Uterus (tissue), 4 donors: ENCODE measurements around the gene ELOVL1. TPM values are rescaled to one million over a fixed set of nuclear protein-coding genes. Genes with fewer than 3 reads are reported as not detected.

ENCODE experiments used
- DNase-seq, 2 donors: peaks; one replicate each; pipeline ENCODE4 v3.0.0-alpha.2; 2019 to 2020
- H3K27ac ChIP-seq, 2 donors: fragments of 200-600 bp; sonication (generic); 1 replicate in 1 of 2; 2 replicates in 1 of 2; pipeline ENCODE4 v1.5.1; 2016 to 2018
- H3K27me3 ChIP-seq, 2 donors: fragments of 200-600 bp; sonication (generic); one replicate each; pipeline ENCODE4 v1.5.1; 2018 to 2019; ENCODE audit warnings: control low read depth in 1 of 2
- H3K36me3 ChIP-seq, 2 donors: fragments of 200-600 bp; sonication (generic); one replicate each; pipeline ENCODE4 v1.5.1; 2019; ENCODE audit warnings: control low read depth in 1 of 2
- H3K4me1 ChIP-seq, 2 donors: fragments of 200-600 bp; sonication (generic); one replicate each; pipeline ENCODE4 v1.5.1; 2018 to 2019; ENCODE audit warnings: control low read depth in 1 of 2
- H3K4me3 ChIP-seq, 2 donors: fragments of 200-600 bp; sonication (generic); 1 replicate in 1 of 2; 2 replicates in 1 of 2; pipeline ENCODE4 v1.5.1; 2018 to 2019; ENCODE audit warnings: mild to moderate bottlenecking in 1 of 2
- H3K9me3 ChIP-seq, 2 donors: fragments of 200-600 bp; sonication (generic); one replicate each; pipeline ENCODE4 v1.5.1; 2019; ENCODE audit warnings: control low read depth in 1 of 2
- POLR2A ChIP-seq, 2 donors: fragments of 450-650 bp; IDR thresholded peaks; one replicate each; pipeline ENCODE4 v1.6.1; 2016; ENCODE audit warnings: antibody characterized with exemption in 2 of 2, mild to moderate bottlenecking in 1 of 2, moderate library complexity in 1 of 2
- intact Hi-C: fragments of 100-400 bp; cut with DNase I; formaldehyde crosslinking; loops from one replicate; pipeline ENCODE4 v1.15.1; 2023; ENCODE audit warnings: low total_unique reads
- total RNA-seq, 4 donors: library from RNA; depleted of rRNA in 3 of 4; stranded (reverse); fragments of >200 nt in 3 of 4; gene quantifications; one replicate each; pipeline versions ENCODE4 v1.1.0 to v1.2.4, GENCODE V29; 2014 to 2023
- TF ChIP-seq, protein P1 (sequence below), 4 experiments: fragments of 200-600 bp in 2 of 4; fragments of 450-650 bp in 2 of 4; sonication (generic) in 2 of 4; IDR thresholded peaks; one replicate each; pipeline ENCODE4 v1.5.1; 2016 to 2019; ENCODE audit warnings: antibody characterized with exemption in 4 of 4, mild to moderate bottlenecking in 2 of 4, moderate library complexity in 1 of 4
- donor health status: DM: yes; HTN: yes; CAD: no.

Gene ELOVL1
- total RNA-seq, 4 donors from 2014 or later = 7.9 to 62.8 (median 34.9) TPM

DNA sequence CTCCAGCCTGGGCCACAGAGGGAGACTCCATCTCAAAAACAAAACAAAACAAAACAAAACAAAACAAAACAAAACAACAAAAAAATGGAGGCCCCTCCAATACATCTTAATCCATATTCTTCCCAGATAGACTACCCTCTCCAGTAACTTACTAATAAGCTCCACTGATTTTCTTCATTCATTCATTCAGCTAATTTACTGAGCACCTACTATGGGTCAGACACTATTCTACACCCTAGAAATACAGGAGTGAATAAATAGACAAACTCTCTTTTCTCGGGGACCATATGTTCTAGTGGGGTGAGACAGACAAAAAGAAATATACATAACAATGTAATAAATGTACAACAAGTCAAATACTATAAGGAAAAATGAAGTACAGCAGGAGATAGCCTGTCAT lies 16.8 kb downstream of the ELOVL1 start:
- no peaks in the 10 kb centered on the region for H3K4me1 ChIP-seq
- intact Hi-C loops = no loop called here
- H3K9me3 ChIP-seq = no peaks in the 10 kb centered on the region
- H3K4me3 ChIP-seq = no peak overlapping the region
- H3K27ac ChIP-seq = no peak overlapping the region
- DNase-seq = no peak
- H3K36me3 ChIP-seq = no peaks in the 10 kb centered on the region
- TF ChIP-seq, protein P1, sequence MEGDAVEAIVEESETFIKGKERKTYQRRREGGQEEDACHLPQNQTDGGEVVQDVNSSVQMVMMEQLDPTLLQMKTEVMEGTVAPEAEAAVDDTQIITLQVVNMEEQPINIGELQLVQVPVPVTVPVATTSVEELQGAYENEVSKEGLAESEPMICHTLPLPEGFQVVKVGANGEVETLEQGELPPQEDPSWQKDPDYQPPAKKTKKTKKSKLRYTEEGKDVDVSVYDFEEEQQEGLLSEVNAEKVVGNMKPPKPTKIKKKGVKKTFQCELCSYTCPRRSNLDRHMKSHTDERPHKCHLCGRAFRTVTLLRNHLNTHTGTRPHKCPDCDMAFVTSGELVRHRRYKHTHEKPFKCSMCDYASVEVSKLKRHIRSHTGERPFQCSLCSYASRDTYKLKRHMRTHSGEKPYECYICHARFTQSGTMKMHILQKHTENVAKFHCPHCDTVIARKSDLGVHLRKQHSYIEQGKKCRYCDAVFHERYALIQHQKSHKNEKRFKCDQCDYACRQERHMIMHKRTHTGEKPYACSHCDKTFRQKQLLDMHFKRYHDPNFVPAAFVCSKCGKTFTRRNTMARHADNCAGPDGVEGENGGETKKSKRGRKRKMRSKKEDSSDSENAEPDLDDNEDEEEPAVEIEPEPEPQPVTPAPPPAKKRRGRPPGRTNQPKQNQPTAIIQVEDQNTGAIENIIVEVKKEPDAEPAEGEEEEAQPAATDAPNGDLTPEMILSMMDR (IDR thresholded peaks at IDR 0.05) = no peak
- TF ChIP-seq POLR2A (IDR thresholded peaks at IDR 0.05) = no peak
- no peaks in the 10 kb centered on the region for H3K27me3 ChIP-seq

DNA sequence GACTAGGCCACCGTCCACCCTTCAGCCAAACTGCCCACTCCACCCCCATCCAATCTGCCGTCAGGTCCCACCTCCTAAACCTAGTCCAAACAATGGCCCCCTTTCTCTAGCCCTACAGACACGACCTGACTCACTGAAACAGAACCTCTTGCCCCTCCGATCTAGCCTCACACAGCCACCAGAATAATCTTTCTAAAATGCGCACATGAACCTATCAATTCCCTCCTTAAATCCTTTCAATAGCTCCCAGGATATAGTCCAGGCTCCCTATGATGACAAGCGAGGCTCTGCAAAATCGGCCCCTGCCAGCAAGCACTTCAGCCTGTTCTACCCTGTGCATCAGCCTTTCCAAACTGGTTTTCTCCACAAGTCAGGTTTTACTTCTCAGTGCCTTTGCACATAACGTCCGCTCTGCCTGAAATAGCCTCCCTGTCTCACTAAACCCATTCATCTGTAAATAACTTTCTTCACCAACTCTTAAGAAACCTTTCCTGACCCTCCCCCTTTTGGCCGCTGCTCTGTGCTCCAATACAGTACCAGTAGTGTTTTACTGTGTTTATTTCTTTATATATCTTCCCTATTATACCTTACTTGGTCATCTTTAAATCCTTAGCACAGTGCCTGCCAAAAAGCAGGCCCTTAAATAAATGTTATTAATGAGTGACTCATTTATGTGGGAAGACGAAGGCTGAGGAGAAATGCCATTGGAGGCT lies 18.1 kb downstream of the ELOVL1 start:
- H3K4me3 ChIP-seq = peak overlapping the region; percentile 51 to 53
- intact Hi-C loops = no loop called here
- no peaks in the 10 kb centered on the region for H3K27me3 ChIP-seq
- peak overlapping the region; percentile 78 to 86 for H3K27ac ChIP-seq
- no peak for DNase-seq
- TF ChIP-seq, protein P1 (IDR thresholded peaks at IDR 0.05) = no peak
- no peak for TF ChIP-seq POLR2A (IDR thresholded peaks at IDR 0.05)
- H3K36me3 ChIP-seq = no peaks in the 10 kb centered on the region
- H3K9me3 ChIP-seq = no peaks in the 10 kb centered on the region
- no peaks in the 10 kb centered on the region for H3K4me1 ChIP-seq

- Histone ChIP-seq H3K4me1 (no peaks in the 10 kb centered on the region), H3K9me3 (no peaks in the 10 kb centered on the region), H3K4me3 (peak overlapping the region; percentile 51 to 53), H3K27me3 (no peaks in the 10 kb centered on the region), H3K36me3 (no peaks in the 10 kb centered on the region), H3K27ac (peak overlapping the region; percentile 78 to 86)
- TF ChIP-seq POLR2A (IDR thresholded peaks at IDR 0.05) = peak; percentile 50 to 56
- TF ChIP-seq, protein P1 (IDR thresholded peaks at IDR 0.05) = no peak
- DNase-seq = peak; percentile 72 to 85
- intact Hi-C loops = no loop called here
Measured at GRCh38 chr1:43348809-43349593, 18.8 kb downstream of the ELOVL1 start.

DNA sequence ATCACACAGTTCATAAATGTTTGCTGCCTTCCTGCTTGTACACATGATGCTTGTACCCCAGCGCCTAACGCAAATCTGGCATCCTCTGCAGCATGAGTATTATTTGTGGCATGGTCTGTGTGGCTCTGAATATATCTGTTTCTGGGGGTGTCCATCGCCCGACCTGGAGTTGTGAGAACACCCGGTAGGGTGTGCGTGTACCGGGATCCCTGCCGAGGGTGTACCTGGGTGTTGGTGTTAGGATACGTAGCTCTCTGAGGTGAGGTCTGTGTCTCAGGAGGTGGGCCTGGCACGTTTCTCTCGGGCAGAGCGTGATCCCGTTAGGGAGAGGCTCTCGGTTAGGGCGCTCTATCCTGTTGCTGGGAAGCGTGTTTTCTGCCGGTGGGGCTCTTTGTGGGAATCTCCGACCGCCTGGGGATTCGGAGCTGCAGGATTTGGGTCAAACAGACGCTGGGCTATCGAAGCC lies 19.4 kb downstream of the ELOVL1 start:
- no peaks in the 10 kb centered on the region for H3K36me3 ChIP-seq
- H3K27ac ChIP-seq = peak overlapping the region; percentile 78 to 86
- TF ChIP-seq, protein P1 (IDR thresholded peaks at IDR 0.05) = no peak
- H3K27me3 ChIP-seq = no peaks in the 10 kb centered on the region
- intact Hi-C loops = no loop called here
- H3K4me1 ChIP-seq = no peaks in the 10 kb centered on the region
- no peaks in the 10 kb centered on the region for H3K9me3 ChIP-seq
- DNase-seq = no peak
- H3K4me3 ChIP-seq = peak overlapping the region; percentile 51 to 53

DNA sequence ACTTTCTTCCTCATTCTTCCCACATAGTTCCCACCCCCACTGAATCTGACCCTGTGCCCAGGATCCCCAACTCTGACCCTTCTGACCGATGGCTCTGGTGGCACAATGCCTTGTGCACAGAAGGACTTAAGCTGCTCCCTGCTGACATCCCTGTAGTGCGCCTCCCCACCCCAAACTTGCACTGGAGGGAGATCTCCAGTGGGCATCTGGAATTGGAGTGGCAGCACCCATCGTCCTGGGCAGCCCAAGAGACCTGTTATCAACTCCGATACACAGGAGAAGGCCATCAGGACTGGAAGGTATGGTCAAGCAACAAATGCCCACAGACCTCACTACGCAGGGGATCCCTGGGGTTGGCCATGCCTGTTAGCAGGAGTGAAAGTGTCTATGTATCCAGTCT lies 21.2 kb downstream of the ELOVL1 start:
- no peak for DNase-seq
- no peak for TF ChIP-seq POLR2A (IDR thresholded peaks at IDR 0.05)
- TF ChIP-seq, protein P1 (IDR thresholded peaks at IDR 0.05) = no peak
- Histone ChIP-seq H3K27ac (no peak overlapping the region), H3K27me3 (no peaks in the 10 kb centered on the region), H3K36me3 (no peaks in the 10 kb centered on the region), H3K9me3 (no peaks in the 10 kb centered on the region), H3K4me1 (no peaks in the 10 kb centered on the region), H3K4me3 (no peak overlapping the region)
- intact Hi-C loops = no loop called here
